Thymus (tissue), 11 donors: Measurements from ENCODE around the gene IGSF10. TPM values are rescaled to one million over a fixed set of nuclear protein-coding genes. Genes with fewer than 3 reads are reported as not detected.

ENCODE experiments used
- DNase-seq, 9 donors: peaks; one replicate each; pipeline ENCODE4 v3.0.0-alpha.2; 2013; ENCODE audit warnings: low spot score in 9 of 9, low read depth in 6 of 9, missing footprints in 1 of 9
- H3K27ac ChIP-seq, 2 donors: one replicate each; pipeline ENCODE4 v1.5.1; 2013; ENCODE audit warnings: control low read depth in 1 of 2, low read depth in 1 of 2, low read length in 1 of 2, mild to moderate bottlenecking in 1 of 2, moderate library complexity in 1 of 2
- H3K27me3 ChIP-seq, 2 donors: one replicate each; pipeline ENCODE4 v1.5.1; 2013; ENCODE audit warnings: low read length in 1 of 2; ENCODE audit not compliant: control insufficient read depth in 2 of 2, insufficient read depth in 1 of 2
- H3K36me3 ChIP-seq, 2 donors: one replicate each; pipeline ENCODE4 v1.5.1; 2013; ENCODE audit warnings: low read length in 1 of 2, mild to moderate bottlenecking in 1 of 2, moderate library complexity in 1 of 2; ENCODE audit not compliant: control insufficient read depth in 2 of 2, insufficient read depth in 2 of 2
- H3K4me1 ChIP-seq, 2 donors: one replicate each; pipeline ENCODE4 v1.5.1; 2013; ENCODE audit warnings: low read length in 2 of 2; ENCODE audit not compliant: control insufficient read depth in 2 of 2, insufficient read depth in 2 of 2
- H3K4me3 ChIP-seq, 2 donors: one replicate each; pipeline ENCODE4 v1.5.1; 2013; ENCODE audit warnings: low read length in 2 of 2, control low read depth in 1 of 2, mild to moderate bottlenecking in 1 of 2
- H3K9me3 ChIP-seq, 2 donors: one replicate each; pipeline ENCODE4 v1.5.1; 2013; ENCODE audit warnings: low read length in 1 of 2, mild to moderate bottlenecking in 1 of 2; ENCODE audit not compliant: control insufficient read depth in 2 of 2, insufficient read depth in 1 of 2
- WGBS: extraction: QIAGEN DNeasy Blood & Tissue Kit; methylation state at CpG from one replicate; pipeline ENCODE4 v1.1.7; 2013; 5-methylcytosine and 5-hydroxymethylcytosine counted together
- polyA plus RNA-seq: library from polyadenylated mRNA; stranded (reverse); fragments of 200-250 nt; gene quantifications from one replicate; pipeline ENCODE4 v1.2.3, GENCODE V29; 2013
- total RNA-seq: library from RNA; stranded (reverse); fragments of 120-200 nt; gene quantifications from one replicate; pipeline ENCODE4 v1.2.4, GENCODE V29; 2013
- donor health status: healthy.

IGSF10 gene
- total and polyA plus RNA-seq, 2 donors = 0.48 to 1.9 TPM

GRCh38 chr3:151445273-151446001 lies 15.4 kb downstream of the IGSF10 start:
- DNase-seq = no peak
- 90% methylated on average over 5 of the region's 5 CpGs for WGBS
- Histone ChIP-seq H3K9me3 (no peaks in the 10 kb centered on the region), H3K4me1 (no peaks in the 10 kb centered on the region), H3K36me3 (no peaks in the 10 kb centered on the region), H3K27ac (no peak overlapping the region), H3K4me3 (no peak overlapping the region), H3K27me3 (no peaks in the 10 kb centered on the region)

- Histone ChIP-seq H3K27me3 (no peaks in the 10 kb centered on the region), H3K36me3 (no peaks in the 10 kb centered on the region), H3K9me3 (no peaks in the 10 kb centered on the region), H3K4me1 (no peaks in the 10 kb centered on the region), H3K4me3 (no peak overlapping the region), H3K27ac (no peak overlapping the region)
- 95% methylated on average over 7 of the region's 7 CpGs for WGBS
- no peak for DNase-seq
Measured at GRCh38 chr3:151443583-151443982, 17.3 kb downstream of the IGSF10 start.

- 100% methylated on average over 1 of the region's 1 CpG for WGBS
- no peak overlapping the region for H3K27ac ChIP-seq
- no peaks in the 10 kb centered on the region for H3K27me3 ChIP-seq
- H3K36me3 ChIP-seq = no peaks in the 10 kb centered on the region
- no peaks in the 10 kb centered on the region for H3K4me1 ChIP-seq
- no peaks in the 10 kb centered on the region for H3K9me3 ChIP-seq
- DNase-seq = no peak
- H3K4me3 ChIP-seq = no peak overlapping the region
Measured at GRCh38 chr3:151440940-151441339, 19.9 kb downstream of the IGSF10 start.

GRCh38 chr3:151439652-151440125 lies 21.2 kb downstream of the IGSF10 start:
- Histone ChIP-seq H3K36me3 (no peaks in the 10 kb centered on the region), H3K4me3 (no peak overlapping the region), H3K9me3 (no peaks in the 10 kb centered on the region), H3K27ac (no peak overlapping the region), H3K4me1 (no peaks in the 10 kb centered on the region), H3K27me3 (no peaks in the 10 kb centered on the region)
- 52% methylated on average over 3 of the region's 3 CpGs for WGBS
- peak in 8 of 9 donors; percentile 31 to 77 (median 50) for DNase-seq

GRCh38 chr3:151437906-151438305 lies 23.0 kb downstream of the IGSF10 start:
- no peaks in the 10 kb centered on the region for H3K36me3 ChIP-seq
- 96% methylated on average over 6 of the region's 6 CpGs for WGBS

DNA sequence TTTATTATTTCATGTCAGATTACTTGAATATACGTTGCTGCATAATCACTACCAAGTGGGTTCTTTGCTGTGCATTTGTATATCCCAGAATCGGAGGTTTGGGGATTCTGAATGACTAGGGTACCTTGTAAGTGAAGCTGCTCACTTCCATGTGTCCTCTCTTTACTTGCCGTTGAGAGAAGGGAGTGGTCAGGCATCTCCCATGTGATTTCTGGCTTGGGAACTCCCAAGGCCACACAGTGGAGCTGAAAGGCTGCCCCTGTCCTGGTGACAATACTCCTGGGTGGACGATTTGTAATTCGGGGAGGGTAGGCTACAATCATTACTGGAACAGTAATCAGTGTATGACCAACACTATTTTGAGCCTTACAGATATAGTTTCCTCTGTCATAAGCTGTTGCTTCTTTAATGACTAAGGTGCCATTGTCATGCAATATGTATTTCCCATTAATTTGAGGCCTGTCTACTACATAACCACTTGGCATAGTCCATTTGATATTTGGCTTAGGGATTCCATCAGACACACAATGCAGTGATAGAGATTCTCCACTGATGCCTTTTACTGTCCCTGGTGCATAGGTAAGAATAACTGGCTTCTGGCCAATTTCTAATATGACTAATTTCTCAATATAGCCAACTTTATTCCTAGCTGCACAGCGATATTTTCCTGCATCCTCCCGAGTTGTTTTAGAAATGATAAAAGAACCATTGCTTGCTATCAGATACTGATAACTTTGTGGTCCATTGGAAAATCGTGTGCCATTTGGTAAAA lies 24.0 kb downstream of the IGSF10 start:
- Histone ChIP-seq H3K4me1 (no peaks in the 10 kb centered on the region), H3K4me3 (no peak overlapping the region), H3K27ac (no peak overlapping the region), H3K9me3 (no peaks in the 10 kb centered on the region), H3K27me3 (no peaks in the 10 kb centered on the region), H3K36me3 (no peaks in the 10 kb centered on the region)
- no peak for DNase-seq
- WGBS = 98% methylated on average over 8 of the region's 8 CpGs

More at GRCh38 chr3:151437906-151438305, 23.0 kb downstream of the IGSF10 start:
- DNase-seq = no peak
- Histone ChIP-seq H3K27me3 (no peaks in the 10 kb centered on the region), H3K27ac (no peak overlapping the region), H3K4me1 (no peaks in the 10 kb centered on the region), H3K4me3 (no peak overlapping the region), H3K9me3 (no peaks in the 10 kb centered on the region)

DNA sequence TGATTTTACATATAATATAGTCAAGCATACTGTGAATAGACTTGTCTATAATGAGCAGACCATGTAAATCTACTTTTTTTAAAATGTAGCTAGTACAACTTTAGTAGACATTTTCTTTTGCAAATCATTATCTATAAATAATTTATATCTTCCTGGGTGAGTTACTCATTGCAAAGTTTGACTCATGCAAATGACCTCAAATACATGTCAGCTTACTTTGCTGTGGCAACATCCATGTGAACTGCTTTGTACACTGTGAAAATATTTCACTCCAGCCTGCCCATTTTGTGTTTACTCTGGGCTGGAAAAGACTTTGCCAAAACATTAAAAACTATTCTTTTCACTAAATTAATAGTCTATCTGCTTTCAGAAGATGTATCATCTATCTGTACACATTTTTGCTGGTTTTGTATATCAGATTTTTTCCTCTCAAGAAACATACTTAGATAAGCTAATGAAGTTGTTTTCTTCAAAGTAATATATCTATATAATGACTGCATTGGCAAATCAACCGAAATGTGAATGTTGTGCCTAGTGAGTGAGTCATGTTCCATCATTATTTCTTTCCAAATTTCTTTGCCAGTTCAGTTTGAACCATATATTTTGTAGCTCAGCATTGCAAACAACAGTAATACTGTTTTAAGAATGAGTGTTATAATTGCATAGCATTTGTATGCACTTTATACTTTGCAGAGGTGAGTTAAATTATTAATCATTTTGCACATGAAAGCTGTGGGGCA lies 26.5 kb downstream of the IGSF10 start:
- no peaks in the 10 kb centered on the region for H3K27me3 ChIP-seq
- no peaks in the 10 kb centered on the region for H3K36me3 ChIP-seq
- no peaks in the 10 kb centered on the region for H3K9me3 ChIP-seq
- no peak for DNase-seq
- H3K27ac ChIP-seq = no peak overlapping the region
- H3K4me3 ChIP-seq = no peak overlapping the region
- H3K4me1 ChIP-seq = no peaks in the 10 kb centered on the region
- 96% methylated on average over 1 of the region's 1 CpG for WGBS

- no peak overlapping the region for H3K4me3 ChIP-seq
- H3K27me3 ChIP-seq = no peaks in the 10 kb centered on the region
- no peak overlapping the region for H3K27ac ChIP-seq
- no peaks in the 10 kb centered on the region for H3K36me3 ChIP-seq
- no peaks in the 10 kb centered on the region for H3K9me3 ChIP-seq
- H3K4me1 ChIP-seq = no peaks in the 10 kb centered on the region
- 96% methylated on average over 7 of the region's 7 CpGs for WGBS
- no peak for DNase-seq
Measured at GRCh38 chr3:151432616-151433372, 28.1 kb downstream of the IGSF10 start.
